Stomach (tissue), 9 donors: ENCODE measurements around the gene SLC38A7. TPM values are rescaled to one million over a fixed set of nuclear protein-coding genes. Genes with fewer than 3 reads are reported as not detected.
"Not testable (repeated sequence)": the region's sequence is repeated elsewhere in the genome, so short reads cannot be mapped to it uniquely, and the experiment has no call there.

ENCODE experiments used
- DNase-seq, 2 donors: peaks; one replicate each; pipeline versions ENCODE4 v3.0.0 to v3.0.0-alpha.2; 2013 to 2019
- H3K27ac ChIP-seq, 5 donors: fragments of 200-600 bp in 4 of 5; sonication (generic) in 4 of 5; one replicate each; pipeline ENCODE4 v1.5.1; 2013 to 2019; ENCODE audit warnings: mild to moderate bottlenecking in 1 of 5, moderate library complexity in 1 of 5
- H3K27me3 ChIP-seq, 3 donors: fragments of 200-600 bp; sonication (generic); one replicate each; pipeline ENCODE4 v1.5.1; 2017 to 2019; ENCODE audit warnings: mixed run types in 1 of 3
- H3K36me3 ChIP-seq, 4 donors: fragments of 200-600 bp; sonication (generic); 1 replicate in 3 of 4; 2 replicates in 1 of 4; pipeline ENCODE4 v1.5.1; 2016 to 2019
- H3K4me1 ChIP-seq, 4 donors: fragments of 200-600 bp; sonication (generic); one replicate each; pipeline ENCODE4 v1.5.1; 2016 to 2019
- H3K4me3 ChIP-seq, 4 donors: fragments of 200-600 bp; sonication (generic) in 3 of 4; one replicate each; pipeline ENCODE4 v1.5.1; 2016 to 2019; ENCODE audit warnings: mild to moderate bottlenecking in 1 of 4
- H3K9me3 ChIP-seq, 4 donors: fragments of 200-600 bp; sonication (generic); one replicate each; pipeline ENCODE4 v1.5.1; 2016 to 2019
- CTCF ChIP-seq, 7 experiments: fragments of 450-650 bp in 4 of 7; fragments of 200-600 bp in 3 of 7; sonication (generic) in 3 of 7; IDR thresholded peaks; one replicate each; pipeline ENCODE4 v1.5.1; 2016 to 2019; ENCODE audit warnings: antibody characterized with exemption in 7 of 7, control low read depth in 2 of 7, mild to moderate bottlenecking in 1 of 7
- EP300 ChIP-seq: sonication (generic); formaldehyde crosslinking; IDR thresholded peaks from one replicate; pipeline ENCODE4 v1.6.1; 2017; ENCODE audit warnings: antibody characterized with exemption
- POLR2A ChIP-seq, 4 donors: fragments of 450-650 bp; IDR thresholded peaks; one replicate each; pipeline ENCODE4 v1.6.1; 2016; ENCODE audit warnings: antibody characterized with exemption in 4 of 4, control low read depth in 2 of 4, mild to moderate bottlenecking in 1 of 4, moderate library complexity in 1 of 4
- POLR2AphosphoS5 ChIP-seq, 3 donors: sonication (generic); formaldehyde crosslinking; IDR thresholded peaks; one replicate each; pipeline ENCODE4 v1.6.1; 2016; ENCODE audit warnings: antibody characterized with exemption in 3 of 3
- WGBS, 5 donors: extraction: QIAGEN DNeasy Blood & Tissue Kit in 3 of 5; methylation state at CpG; one replicate each; pipeline versions ENCODE4 v1.1.5 to v1.1.7; 2013 to 2018; 5-methylcytosine and 5-hydroxymethylcytosine counted together
- intact Hi-C: fragments of 100-400 bp; cut with DNase I; formaldehyde crosslinking; loops from one replicate; pipeline ENCODE4 v1.15.1; 2023; ENCODE audit warnings: low total_unique reads
- polyA plus RNA-seq, 3 donors: library from polyadenylated mRNA; stranded (reverse); fragments of 200-250 nt; gene quantifications; one replicate each; pipeline ENCODE4 v1.2.3, GENCODE V29; 2013
- total RNA-seq, 5 donors: library from RNA; depleted of rRNA; stranded (reverse); fragments of >200 nt; gene quantifications; one replicate each; pipeline versions ENCODE4 v1.1.0 to v1.2.3, GENCODE V29; 2014 to 2016
- donor health status: healthy with polysubstance abuse.
- donor health status: Bipolar disorder and iron deficiency.
- donor health status: healthy.

SLC38A7 gene
- total and polyA plus RNA-seq, 8 donors = 0.87 to 35.6 (median 6.0) TPM

GRCh38 chr16:58670946-58671583 is 13.5 kb downstream of the SLC38A7 start:
- no peaks in the 10 kb centered on the region for H3K9me3 ChIP-seq
- WGBS, 5 donors = 93 to 98% (median 93%) methylated on average over 18 of the region's 18 CpGs
- peaks cover 10 to 82% (median 79%) of the 10 kb centered on the region in 4 donors for H3K36me3 ChIP-seq
- DNase-seq = no peak
- no peak overlapping the region for H3K27ac ChIP-seq
- H3K27me3 ChIP-seq = no peaks in the 10 kb centered on the region
- H3K4me3 ChIP-seq = no peak overlapping the region
- TF ChIP-seq EP300 = no peak
- no peak for TF ChIP-seq POLR2AphosphoS5 (IDR thresholded peaks at IDR 0.05)
- no peak for TF ChIP-seq POLR2A (IDR thresholded peaks at IDR 0.05)
- no peak for TF ChIP-seq CTCF (IDR thresholded peaks at IDR 0.05)
- intact Hi-C loops = no loop called here
- H3K4me1 ChIP-seq = no peaks in the 10 kb centered on the region

GRCh38 chr16:58670177-58670576 is 14.4 kb downstream of the SLC38A7 start:
- Histone ChIP-seq H3K27ac (no peak overlapping the region), H3K36me3 (peaks cover 10 to 73% (median 71%) of the 10 kb centered on the region in 4 donors), H3K4me1 (peaks cover 0 to 3% (median 0%) of the 10 kb centered on the region in 4 donors), H3K27me3 (no peaks in the 10 kb centered on the region), H3K4me3 (no peak overlapping the region), H3K9me3 (no peaks in the 10 kb centered on the region)
- no peak for DNase-seq
- TF ChIP-seq POLR2AphosphoS5 (IDR thresholded peaks at IDR 0.05) = no peak
- no peak for TF ChIP-seq EP300
- TF ChIP-seq CTCF (IDR thresholded peaks at IDR 0.05) = no peak
- TF ChIP-seq POLR2A (IDR thresholded peaks at IDR 0.05) = no peak
- intact Hi-C loops = no loop called here

GRCh38 chr16:58665200-58665599 is 19.4 kb downstream of the SLC38A7 start:
- 83 to 92% (median 88%) methylated on average over 8 of the region's 8 CpGs for WGBS, 5 donors
- no peak for DNase-seq
- Histone ChIP-seq H3K4me1 (peaks cover 0 to 8% (median 0%) of the 10 kb centered on the region in 4 donors), H3K27ac (no peak overlapping the region), H3K27me3 (no peaks in the 10 kb centered on the region), H3K36me3 (peaks cover 10 to 33% (median 31%) of the 10 kb centered on the region in 4 donors), H3K4me3 (no peak overlapping the region), H3K9me3 (no peaks in the 10 kb centered on the region)
- no peak for TF ChIP-seq EP300
- TF ChIP-seq POLR2AphosphoS5 (IDR thresholded peaks at IDR 0.05) = no peak
- no peak for TF ChIP-seq CTCF (IDR thresholded peaks at IDR 0.05)
- no peak for TF ChIP-seq POLR2A (IDR thresholded peaks at IDR 0.05)
- intact Hi-C loops = loop anchor here (10.0 kb wide), 1 partner anchor 150 kb away; the partner anchor contains the start of gene SETD6

- H3K4me1 ChIP-seq = peaks cover 0 to 8% (median 0%) of the 10 kb centered on the region in 4 donors
- H3K9me3 ChIP-seq = no peaks in the 10 kb centered on the region
- H3K27ac ChIP-seq = no peak overlapping the region
- WGBS, 5 donors = 35 to 39% (median 38%) methylated on average over 12 of the region's 12 CpGs
- H3K27me3 ChIP-seq = no peaks in the 10 kb centered on the region
- intact Hi-C loops = loop anchor here (10.0 kb wide), 1 partner anchor 147 kb away; the partner anchor contains the start of gene SETD6
- peak in 1 of 3 donors; percentile 51 for TF ChIP-seq POLR2AphosphoS5 (IDR thresholded peaks at IDR 0.05)
- TF ChIP-seq POLR2A (IDR thresholded peaks at IDR 0.05) = no peak
- peak in 4 of 7 experiments; percentile 8 to 38 (median 29) for TF ChIP-seq CTCF (IDR thresholded peaks at IDR 0.05)
- H3K4me3 ChIP-seq = no peak overlapping the region
- H3K36me3 ChIP-seq = peaks cover 0 to 1% (median under 1%) of the 10 kb centered on the region in 4 donors
- peak; percentile 41 to 89 for DNase-seq
Measured at GRCh38 chr16:58661199-58661830, 23.3 kb downstream of the SLC38A7 start.

- WGBS, 5 donors = 76 to 85% (median 83%) methylated on average over 11 of the region's 11 CpGs
- H3K4me3 ChIP-seq, H3K36me3 ChIP-seq, H3K9me3 ChIP-seq, H3K27me3 ChIP-seq, H3K4me1 ChIP-seq, H3K27ac ChIP-seq, DNase-seq: not testable (repeated sequence)
- intact Hi-C loops = loop anchor here (10.0 kb wide), 1 partner anchor 145 kb away; the partner anchor contains the start of gene SETD6
Measured at GRCh38 chr16:58659911-58660310, 24.7 kb downstream of the SLC38A7 start.
